Suppressor macrophage treated with lipopolysaccharide for 1 hour (primary cell): ENCODE results near the gene CNR1.
"Not testable (repeated sequence)": the region's sequence is repeated elsewhere in the genome, so short reads cannot be mapped to it uniquely, and the experiment has no call there.

Source experiments
- DNase-seq, 3 donors: peaks; one replicate each; pipeline ENCODE4 v3.0.0-alpha.2; 2020 to 2022

Gene CNR1

GRCh38 chr6:88165844-88166492, at the start of gene CNR1:
CNR1 (minus strand) TSS chr6:88166347; CDS start chr6:88145274, 21,073 bp downstream.
- peak; percentile 31 to 57 (median 49) for DNase-seq

GRCh38 chr6:88211446-88211845, 45.3 kb upstream of the CNR1 start:
- no peak for DNase-seq

- no peak for DNase-seq
These were observed 43.2 kb upstream of the CNR1 start for GRCh38 chr6:88209301-88209700.

GRCh38 chr6:88208726-88209125, 42.6 kb upstream of the CNR1 start:
- no peak for DNase-seq

GRCh38 chr6:88201734-88202133, 35.6 kb upstream of the CNR1 start:
- DNase-seq: not testable (repeated sequence)

GRCh38 chr6:88184921-88185320, 18.8 kb upstream of the CNR1 start:
- no peak for DNase-seq

GRCh38 chr6:88183471-88183870, 17.3 kb upstream of the CNR1 start:
- no peak for DNase-seq

- no peak for DNase-seq
These were observed 13.5 kb upstream of the CNR1 start for GRCh38 chr6:88179692-88180091.

- peak; percentile 26 to 64 (median 47) for DNase-seq
These were observed 11.9 kb upstream of the CNR1 start for GRCh38 chr6:88177961-88178464.

- DNase-seq: no peak
These were observed 8.8 kb upstream of the CNR1 start for GRCh38 chr6:88174906-88175305.

GRCh38 chr6:88171312-88171711, 5.2 kb upstream of the CNR1 start:
- no peak for DNase-seq

GRCh38 chr6:88168362-88168761, 2.2 kb upstream of the CNR1 start:
- no peak for DNase-seq

- DNase-seq: peak in 1 of 3 donors; percentile 10
These were observed 1.3 kb upstream of the CNR1 start for GRCh38 chr6:88167352-88167937.

GRCh38 chr6:88166493-88167351, 575 bp upstream of the CNR1 start:
- DNase-seq: peak; percentile 32 to 51 (median 49)

GRCh38 chr6:88165087-88165843, 882 bp downstream of the CNR1 start:
- DNase-seq: no peak

- no peak for DNase-seq
These were observed 2.1 kb downstream of the CNR1 start for GRCh38 chr6:88164061-88164460.

GRCh38 chr6:88163616-88164015, 2.5 kb downstream of the CNR1 start:
- DNase-seq: no peak

- no peak for DNase-seq
These were observed 4.2 kb downstream of the CNR1 start for GRCh38 chr6:88161940-88162339.

- DNase-seq: no peak
These were observed 9.0 kb downstream of the CNR1 start for GRCh38 chr6:88157106-88157505.

GRCh38 chr6:88145298-88145963, 20.7 kb downstream of the CNR1 start:
- DNase-seq: no peak

- DNase-seq: no peak
These were observed 21.4 kb downstream of the CNR1 start for GRCh38 chr6:88144637-88145297.
